Hepatocyte (in vitro differentiated cells): ENCODE data around the gene VMP1.

ENCODE experiments used
- EZH2 ChIP-seq: fragments of 200-600 bp; sonication (generic); IDR thresholded peaks from 2 replicates; pipeline ENCODE4 v1.6.1; 2016; ENCODE audit warnings: antibody characterized with exemption, mild to moderate bottlenecking, borderline replicate concordance
- EZH2phosphoT487 ChIP-seq: fragments of 200-600 bp; sonication (generic); IDR thresholded peaks from one replicate; pipeline ENCODE4 v1.6.1; 2018; ENCODE audit warnings: antibody characterized with exemption, mild to moderate bottlenecking, low read depth, moderate library complexity; ENCODE audit not compliant: unreplicated experiment, severe bottlenecking
- TF ChIP-seq, protein P1 (sequence below): fragments of 200-600 bp; sonication (generic); IDR thresholded peaks from 2 replicates; pipeline ENCODE4 v1.5.1; 2016; ENCODE audit warnings: antibody characterized with exemption, mild to moderate bottlenecking; ENCODE audit not compliant: poor library complexity

DNA sequence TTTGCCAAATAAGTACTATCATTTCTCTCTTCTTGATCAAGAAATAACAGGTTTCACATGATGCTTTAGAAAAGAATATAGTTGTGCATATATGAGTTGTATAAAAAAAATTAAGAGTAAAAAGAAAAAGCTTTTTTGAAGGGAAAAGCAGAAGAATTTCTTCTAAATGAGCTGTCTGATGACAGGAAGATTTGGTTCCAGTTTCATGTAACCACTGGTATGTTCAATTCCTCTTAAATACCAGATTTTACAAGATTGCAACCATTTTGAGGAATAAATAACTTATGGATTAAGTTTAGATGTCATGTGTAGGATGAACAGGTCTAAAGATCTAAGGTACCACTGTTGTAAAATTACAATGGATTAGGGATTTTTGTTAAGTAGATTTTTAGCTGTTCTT lies 45.0 kb downstream of the VMP1 start:
- TF ChIP-seq, protein P1, sequence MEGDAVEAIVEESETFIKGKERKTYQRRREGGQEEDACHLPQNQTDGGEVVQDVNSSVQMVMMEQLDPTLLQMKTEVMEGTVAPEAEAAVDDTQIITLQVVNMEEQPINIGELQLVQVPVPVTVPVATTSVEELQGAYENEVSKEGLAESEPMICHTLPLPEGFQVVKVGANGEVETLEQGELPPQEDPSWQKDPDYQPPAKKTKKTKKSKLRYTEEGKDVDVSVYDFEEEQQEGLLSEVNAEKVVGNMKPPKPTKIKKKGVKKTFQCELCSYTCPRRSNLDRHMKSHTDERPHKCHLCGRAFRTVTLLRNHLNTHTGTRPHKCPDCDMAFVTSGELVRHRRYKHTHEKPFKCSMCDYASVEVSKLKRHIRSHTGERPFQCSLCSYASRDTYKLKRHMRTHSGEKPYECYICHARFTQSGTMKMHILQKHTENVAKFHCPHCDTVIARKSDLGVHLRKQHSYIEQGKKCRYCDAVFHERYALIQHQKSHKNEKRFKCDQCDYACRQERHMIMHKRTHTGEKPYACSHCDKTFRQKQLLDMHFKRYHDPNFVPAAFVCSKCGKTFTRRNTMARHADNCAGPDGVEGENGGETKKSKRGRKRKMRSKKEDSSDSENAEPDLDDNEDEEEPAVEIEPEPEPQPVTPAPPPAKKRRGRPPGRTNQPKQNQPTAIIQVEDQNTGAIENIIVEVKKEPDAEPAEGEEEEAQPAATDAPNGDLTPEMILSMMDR = no peak
- TF ChIP-seq EZH2 = no peak
- TF ChIP-seq EZH2phosphoT487 = no peak
